Measurements from ENCODE around the gene TRIM63.

DNA sequence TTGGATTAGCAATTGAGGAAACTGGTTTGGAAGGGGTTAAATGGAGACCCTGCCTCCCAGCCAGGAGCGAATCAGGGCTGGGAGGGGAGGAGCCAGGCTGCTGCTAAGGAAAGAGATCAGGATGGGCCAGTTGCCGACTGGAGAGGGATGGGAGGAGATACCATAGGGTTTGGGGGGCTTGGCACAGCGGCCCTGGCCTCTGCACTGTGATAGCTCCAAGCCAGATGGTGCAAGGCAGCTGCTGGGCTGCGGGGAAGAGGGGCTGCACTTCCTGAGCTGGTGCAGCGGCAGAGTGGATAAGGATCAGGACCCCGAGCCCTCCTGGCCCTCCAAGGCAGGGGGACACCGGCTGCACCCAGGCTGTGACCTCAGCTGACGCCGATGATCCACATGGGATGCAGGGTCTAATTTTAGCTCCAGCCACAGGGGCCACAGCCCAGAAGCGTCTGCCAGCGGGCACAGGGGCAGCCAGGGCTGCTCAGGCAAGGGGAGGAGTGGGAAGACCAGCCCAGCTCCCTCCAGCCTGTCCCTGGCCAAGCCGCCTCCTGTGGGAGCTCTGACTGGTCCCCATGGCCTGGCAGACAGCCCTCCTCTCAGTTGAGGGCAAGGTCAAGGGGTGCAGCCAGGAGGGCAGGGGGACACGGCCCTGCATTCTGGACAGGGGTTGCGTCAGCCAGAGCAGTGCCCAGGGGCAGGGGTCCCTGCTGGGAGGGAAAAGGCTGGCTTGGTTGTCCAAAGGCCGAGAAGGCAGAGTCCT is 45.6 kb downstream of the TRIM63 start, which contains the start of gene EXTL1:
- TF ChIP-seq, protein P1, sequence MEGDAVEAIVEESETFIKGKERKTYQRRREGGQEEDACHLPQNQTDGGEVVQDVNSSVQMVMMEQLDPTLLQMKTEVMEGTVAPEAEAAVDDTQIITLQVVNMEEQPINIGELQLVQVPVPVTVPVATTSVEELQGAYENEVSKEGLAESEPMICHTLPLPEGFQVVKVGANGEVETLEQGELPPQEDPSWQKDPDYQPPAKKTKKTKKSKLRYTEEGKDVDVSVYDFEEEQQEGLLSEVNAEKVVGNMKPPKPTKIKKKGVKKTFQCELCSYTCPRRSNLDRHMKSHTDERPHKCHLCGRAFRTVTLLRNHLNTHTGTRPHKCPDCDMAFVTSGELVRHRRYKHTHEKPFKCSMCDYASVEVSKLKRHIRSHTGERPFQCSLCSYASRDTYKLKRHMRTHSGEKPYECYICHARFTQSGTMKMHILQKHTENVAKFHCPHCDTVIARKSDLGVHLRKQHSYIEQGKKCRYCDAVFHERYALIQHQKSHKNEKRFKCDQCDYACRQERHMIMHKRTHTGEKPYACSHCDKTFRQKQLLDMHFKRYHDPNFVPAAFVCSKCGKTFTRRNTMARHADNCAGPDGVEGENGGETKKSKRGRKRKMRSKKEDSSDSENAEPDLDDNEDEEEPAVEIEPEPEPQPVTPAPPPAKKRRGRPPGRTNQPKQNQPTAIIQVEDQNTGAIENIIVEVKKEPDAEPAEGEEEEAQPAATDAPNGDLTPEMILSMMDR (conservative IDR thresholded peaks at IDR 0.05 in 1 of 2, IDR thresholded peaks at IDR 0.05 in 1 of 2; ENCODE audit: low read depth in 1 of 2, low read length in 2 of 2) = no peak
- no peak for TF ChIP-seq EZH2 (IDR thresholded peaks at IDR 0.05; ENCODE audit: low read length, missing control alignments)
